GM23338 (cell line): ENCODE data around the gene SLC9C1.

Experiments
- CTCF ChIP-seq, 2 experiments: fragments of 200-600 bp in 1 of 2; sonication (generic) in 1 of 2; conservative IDR thresholded peaks; 2 replicates each; pipeline versions ENCODE4 v1.5.1 to v1.6.1; 2016 to 2017; ENCODE audit warnings: antibody characterized with exemption in 2 of 2, low read depth in 2 of 2, mild to moderate bottlenecking in 2 of 2, moderate library complexity in 1 of 2
- EZH2 ChIP-seq: fragments of 200-600 bp; sonication (generic); IDR thresholded peaks from one replicate; pipeline ENCODE4 v1.8.0; 2017; ENCODE audit warnings: antibody characterized with exemption, mild to moderate bottlenecking, low read depth; ENCODE audit not compliant: unreplicated experiment
- NANOG ChIP-seq: IDR thresholded peaks from 2 replicates; pipeline ENCODE4 v1.6.1; 2016; ENCODE audit warnings: antibody characterized with exemption, borderline replicate concordance
- POLR2AphosphoS5 ChIP-seq: IDR thresholded peaks from 2 replicates; pipeline ENCODE4 v1.6.1; 2016; ENCODE audit warnings: antibody characterized with exemption, low read depth
- REST ChIP-seq: IDR thresholded peaks from one replicate; pipeline ENCODE4 v1.6.1; 2018; ENCODE audit warnings: antibody characterized with exemption; ENCODE audit not compliant: unreplicated experiment

- TF ChIP-seq NANOG (no peak), CTCF (conservative IDR thresholded peaks at IDR 0.05; ENCODE audit: low read depth in 2 of 2) (no peak), REST (no peak), EZH2 (no peak), POLR2AphosphoS5 (no peak)
Measured at GRCh38 chr3:112230033-112230432, 64.0 kb downstream of the SLC9C1 start.
